ENCODE results near the gene TMEM54.

DNA sequence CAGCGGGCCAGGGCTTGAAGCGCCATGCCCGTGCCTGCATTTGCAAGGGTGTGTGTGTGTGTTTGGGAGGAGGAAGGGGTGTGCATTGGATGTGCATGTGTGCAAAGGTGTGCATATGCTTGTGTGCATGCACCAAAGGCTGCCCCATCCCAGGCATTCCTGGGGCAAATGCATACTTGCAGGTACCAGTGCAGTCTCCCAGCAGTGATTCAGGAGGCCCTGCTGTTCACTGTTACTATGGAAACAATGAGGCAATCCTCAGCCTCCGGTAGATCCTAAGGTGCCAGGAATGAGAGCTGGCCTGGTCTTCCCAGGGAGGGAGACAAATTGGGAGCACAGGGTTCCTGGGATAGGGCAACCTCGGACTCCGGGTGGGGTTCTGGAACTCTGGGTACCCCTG lies 23.0 kb downstream of the TMEM54 start:
- TF ChIP-seq ZNF2 (tag by site-specific recombination; IDR thresholded peaks at IDR 0.05): no peak
- no peak for TF ChIP-seq ZNF664 (tag by site-specific recombination; IDR thresholded peaks at IDR 0.05)
- TF ChIP-seq ZNF423 (tag by site-specific recombination; IDR thresholded peaks at IDR 0.05): no peak
- TF ChIP-seq, protein P1, sequence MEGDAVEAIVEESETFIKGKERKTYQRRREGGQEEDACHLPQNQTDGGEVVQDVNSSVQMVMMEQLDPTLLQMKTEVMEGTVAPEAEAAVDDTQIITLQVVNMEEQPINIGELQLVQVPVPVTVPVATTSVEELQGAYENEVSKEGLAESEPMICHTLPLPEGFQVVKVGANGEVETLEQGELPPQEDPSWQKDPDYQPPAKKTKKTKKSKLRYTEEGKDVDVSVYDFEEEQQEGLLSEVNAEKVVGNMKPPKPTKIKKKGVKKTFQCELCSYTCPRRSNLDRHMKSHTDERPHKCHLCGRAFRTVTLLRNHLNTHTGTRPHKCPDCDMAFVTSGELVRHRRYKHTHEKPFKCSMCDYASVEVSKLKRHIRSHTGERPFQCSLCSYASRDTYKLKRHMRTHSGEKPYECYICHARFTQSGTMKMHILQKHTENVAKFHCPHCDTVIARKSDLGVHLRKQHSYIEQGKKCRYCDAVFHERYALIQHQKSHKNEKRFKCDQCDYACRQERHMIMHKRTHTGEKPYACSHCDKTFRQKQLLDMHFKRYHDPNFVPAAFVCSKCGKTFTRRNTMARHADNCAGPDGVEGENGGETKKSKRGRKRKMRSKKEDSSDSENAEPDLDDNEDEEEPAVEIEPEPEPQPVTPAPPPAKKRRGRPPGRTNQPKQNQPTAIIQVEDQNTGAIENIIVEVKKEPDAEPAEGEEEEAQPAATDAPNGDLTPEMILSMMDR (tag by site-specific recombination; IDR thresholded peaks at IDR 0.05): no peak
- no peak for TF ChIP-seq REPIN1 (tag by site-specific recombination; IDR thresholded peaks at IDR 0.05; ENCODE audit: low read depth)
- TF ChIP-seq, protein P2, sequence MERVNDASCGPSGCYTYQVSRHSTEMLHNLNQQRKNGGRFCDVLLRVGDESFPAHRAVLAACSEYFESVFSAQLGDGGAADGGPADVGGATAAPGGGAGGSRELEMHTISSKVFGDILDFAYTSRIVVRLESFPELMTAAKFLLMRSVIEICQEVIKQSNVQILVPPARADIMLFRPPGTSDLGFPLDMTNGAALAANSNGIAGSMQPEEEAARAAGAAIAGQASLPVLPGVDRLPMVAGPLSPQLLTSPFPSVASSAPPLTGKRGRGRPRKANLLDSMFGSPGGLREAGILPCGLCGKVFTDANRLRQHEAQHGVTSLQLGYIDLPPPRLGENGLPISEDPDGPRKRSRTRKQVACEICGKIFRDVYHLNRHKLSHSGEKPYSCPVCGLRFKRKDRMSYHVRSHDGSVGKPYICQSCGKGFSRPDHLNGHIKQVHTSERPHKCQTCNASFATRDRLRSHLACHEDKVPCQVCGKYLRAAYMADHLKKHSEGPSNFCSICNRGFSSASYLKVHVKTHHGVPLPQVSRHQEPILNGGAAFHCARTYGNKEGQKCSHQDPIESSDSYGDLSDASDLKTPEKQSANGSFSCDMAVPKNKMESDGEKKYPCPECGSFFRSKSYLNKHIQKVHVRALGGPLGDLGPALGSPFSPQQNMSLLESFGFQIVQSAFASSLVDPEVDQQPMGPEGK (tag by site-specific recombination; IDR thresholded peaks at IDR 0.05): no peak
- no peak for TF ChIP-seq TRIM28 (IDR thresholded peaks at IDR 0.05; ENCODE audit: borderline replicate concordance, low read length)
- TF ChIP-seq, protein P3, sequence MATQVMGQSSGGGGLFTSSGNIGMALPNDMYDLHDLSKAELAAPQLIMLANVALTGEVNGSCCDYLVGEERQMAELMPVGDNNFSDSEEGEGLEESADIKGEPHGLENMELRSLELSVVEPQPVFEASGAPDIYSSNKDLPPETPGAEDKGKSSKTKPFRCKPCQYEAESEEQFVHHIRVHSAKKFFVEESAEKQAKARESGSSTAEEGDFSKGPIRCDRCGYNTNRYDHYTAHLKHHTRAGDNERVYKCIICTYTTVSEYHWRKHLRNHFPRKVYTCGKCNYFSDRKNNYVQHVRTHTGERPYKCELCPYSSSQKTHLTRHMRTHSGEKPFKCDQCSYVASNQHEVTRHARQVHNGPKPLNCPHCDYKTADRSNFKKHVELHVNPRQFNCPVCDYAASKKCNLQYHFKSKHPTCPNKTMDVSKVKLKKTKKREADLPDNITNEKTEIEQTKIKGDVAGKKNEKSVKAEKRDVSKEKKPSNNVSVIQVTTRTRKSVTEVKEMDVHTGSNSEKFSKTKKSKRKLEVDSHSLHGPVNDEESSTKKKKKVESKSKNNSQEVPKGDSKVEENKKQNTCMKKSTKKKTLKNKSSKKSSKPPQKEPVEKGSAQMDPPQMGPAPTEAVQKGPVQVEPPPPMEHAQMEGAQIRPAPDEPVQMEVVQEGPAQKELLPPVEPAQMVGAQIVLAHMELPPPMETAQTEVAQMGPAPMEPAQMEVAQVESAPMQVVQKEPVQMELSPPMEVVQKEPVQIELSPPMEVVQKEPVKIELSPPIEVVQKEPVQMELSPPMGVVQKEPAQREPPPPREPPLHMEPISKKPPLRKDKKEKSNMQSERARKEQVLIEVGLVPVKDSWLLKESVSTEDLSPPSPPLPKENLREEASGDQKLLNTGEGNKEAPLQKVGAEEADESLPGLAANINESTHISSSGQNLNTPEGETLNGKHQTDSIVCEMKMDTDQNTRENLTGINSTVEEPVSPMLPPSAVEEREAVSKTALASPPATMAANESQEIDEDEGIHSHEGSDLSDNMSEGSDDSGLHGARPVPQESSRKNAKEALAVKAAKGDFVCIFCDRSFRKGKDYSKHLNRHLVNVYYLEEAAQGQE (tag by site-specific recombination; IDR thresholded peaks at IDR 0.05): no peak
- TF ChIP-seq, protein P4, sequence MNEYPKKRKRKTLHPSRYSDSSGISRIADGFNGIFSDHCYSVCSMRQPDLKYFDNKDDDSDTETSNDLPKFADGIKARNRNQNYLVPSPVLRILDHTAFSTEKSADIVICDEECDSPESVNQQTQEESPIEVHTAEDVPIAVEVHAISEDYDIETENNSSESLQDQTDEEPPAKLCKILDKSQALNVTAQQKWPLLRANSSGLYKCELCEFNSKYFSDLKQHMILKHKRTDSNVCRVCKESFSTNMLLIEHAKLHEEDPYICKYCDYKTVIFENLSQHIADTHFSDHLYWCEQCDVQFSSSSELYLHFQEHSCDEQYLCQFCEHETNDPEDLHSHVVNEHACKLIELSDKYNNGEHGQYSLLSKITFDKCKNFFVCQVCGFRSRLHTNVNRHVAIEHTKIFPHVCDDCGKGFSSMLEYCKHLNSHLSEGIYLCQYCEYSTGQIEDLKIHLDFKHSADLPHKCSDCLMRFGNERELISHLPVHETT (tag by site-specific recombination; IDR thresholded peaks at IDR 0.05): no peak
- no peak for TF ChIP-seq BCL11A (tag by site-specific recombination; IDR thresholded peaks at IDR 0.05; ENCODE audit: low read depth)
- TF ChIP-seq HOXA7 (CRISPR knock-in tag; IDR thresholded peaks at IDR 0.05; ENCODE audit: borderline replicate concordance): no peak
- TF ChIP-seq, protein P5, sequence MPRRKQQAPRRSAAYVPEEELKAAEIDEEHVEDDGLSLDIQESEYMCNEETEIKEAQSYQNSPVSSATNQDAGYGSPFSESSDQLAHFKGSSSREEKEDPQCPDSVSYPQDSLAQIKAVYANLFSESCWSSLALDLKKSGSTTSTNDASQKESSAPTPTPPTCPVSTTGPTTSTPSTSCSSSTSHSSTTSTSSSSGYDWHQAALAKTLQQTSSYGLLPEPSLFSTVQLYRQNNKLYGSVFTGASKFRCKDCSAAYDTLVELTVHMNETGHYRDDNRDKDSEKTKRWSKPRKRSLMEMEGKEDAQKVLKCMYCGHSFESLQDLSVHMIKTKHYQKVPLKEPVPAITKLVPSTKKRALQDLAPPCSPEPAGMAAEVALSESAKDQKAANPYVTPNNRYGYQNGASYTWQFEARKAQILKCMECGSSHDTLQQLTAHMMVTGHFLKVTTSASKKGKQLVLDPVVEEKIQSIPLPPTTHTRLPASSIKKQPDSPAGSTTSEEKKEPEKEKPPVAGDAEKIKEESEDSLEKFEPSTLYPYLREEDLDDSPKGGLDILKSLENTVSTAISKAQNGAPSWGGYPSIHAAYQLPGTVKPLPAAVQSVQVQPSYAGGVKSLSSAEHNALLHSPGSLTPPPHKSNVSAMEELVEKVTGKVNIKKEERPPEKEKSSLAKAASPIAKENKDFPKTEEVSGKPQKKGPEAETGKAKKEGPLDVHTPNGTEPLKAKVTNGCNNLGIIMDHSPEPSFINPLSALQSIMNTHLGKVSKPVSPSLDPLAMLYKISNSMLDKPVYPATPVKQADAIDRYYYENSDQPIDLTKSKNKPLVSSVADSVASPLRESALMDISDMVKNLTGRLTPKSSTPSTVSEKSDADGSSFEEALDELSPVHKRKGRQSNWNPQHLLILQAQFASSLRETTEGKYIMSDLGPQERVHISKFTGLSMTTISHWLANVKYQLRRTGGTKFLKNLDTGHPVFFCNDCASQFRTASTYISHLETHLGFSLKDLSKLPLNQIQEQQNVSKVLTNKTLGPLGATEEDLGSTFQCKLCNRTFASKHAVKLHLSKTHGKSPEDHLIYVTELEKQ (tag by site-specific recombination; IDR thresholded peaks at IDR 0.05; ENCODE audit: borderline replicate concordance): no peak
- no peak for TF ChIP-seq ZNF335 (tag by site-specific recombination; conservative IDR thresholded peaks at IDR 0.05)
- TF ChIP-seq, protein P6, sequence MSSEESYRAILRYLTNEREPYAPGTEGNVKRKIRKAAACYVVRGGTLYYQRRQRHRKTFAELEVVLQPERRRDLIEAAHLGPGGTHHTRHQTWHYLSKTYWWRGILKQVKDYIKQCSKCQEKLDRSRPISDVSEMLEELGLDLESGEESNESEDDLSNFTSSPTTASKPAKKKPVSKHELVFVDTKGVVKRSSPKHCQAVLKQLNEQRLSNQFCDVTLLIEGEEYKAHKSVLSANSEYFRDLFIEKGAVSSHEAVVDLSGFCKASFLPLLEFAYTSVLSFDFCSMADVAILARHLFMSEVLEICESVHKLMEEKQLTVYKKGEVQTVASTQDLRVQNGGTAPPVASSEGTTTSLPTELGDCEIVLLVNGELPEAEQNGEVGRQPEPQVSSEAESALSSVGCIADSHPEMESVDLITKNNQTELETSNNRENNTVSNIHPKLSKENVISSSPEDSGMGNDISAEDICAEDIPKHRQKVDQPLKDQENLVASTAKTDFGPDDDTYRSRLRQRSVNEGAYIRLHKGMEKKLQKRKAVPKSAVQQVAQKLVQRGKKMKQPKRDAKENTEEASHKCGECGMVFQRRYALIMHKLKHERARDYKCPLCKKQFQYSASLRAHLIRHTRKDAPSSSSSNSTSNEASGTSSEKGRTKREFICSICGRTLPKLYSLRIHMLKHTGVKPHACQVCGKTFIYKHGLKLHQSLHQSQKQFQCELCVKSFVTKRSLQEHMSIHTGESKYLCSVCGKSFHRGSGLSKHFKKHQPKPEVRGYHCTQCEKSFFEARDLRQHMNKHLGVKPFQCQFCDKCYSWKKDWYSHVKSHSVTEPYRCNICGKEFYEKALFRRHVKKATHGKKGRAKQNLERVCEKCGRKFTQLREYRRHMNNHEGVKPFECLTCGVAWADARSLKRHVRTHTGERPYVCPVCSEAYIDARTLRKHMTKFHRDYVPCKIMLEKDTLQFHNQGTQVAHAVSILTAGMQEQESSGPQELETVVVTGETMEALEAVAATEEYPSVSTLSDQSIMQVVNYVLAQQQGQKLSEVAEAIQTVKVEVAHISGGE (tag by site-specific recombination; conservative IDR thresholded peaks at IDR 0.05; ENCODE audit: low read depth): no peak

Measured in HEK293 (cell line).